Loucy (cell line): ENCODE measurements around the gene GDPD5.

ENCODE experiments used
- H2AFZ ChIP-seq: fragments of 200-600 bp; sonication (generic); 2 replicates; pipeline ENCODE4 v1.6.0; 2016; ENCODE audit warnings: antibody characterized with exemption, mild to moderate bottlenecking, low read length, moderate library complexity
- H3F3A ChIP-seq: fragments of 200-600 bp; 2 replicates; pipeline ENCODE4 v1.6.0; 2016; ENCODE audit warnings: antibody characterized with exemption, low read depth, mild to moderate bottlenecking
- H3K27me3 ChIP-seq: fragments of 200-600 bp; sonication (generic); 2 replicates; pipeline ENCODE4 v1.6.1; 2014; ENCODE audit warnings: low read length, mild to moderate bottlenecking; ENCODE audit not compliant: insufficient read depth, poor library complexity, severe bottlenecking
- H3K36me3 ChIP-seq: fragments of 200-600 bp; sonication (generic); 2 replicates; pipeline ENCODE4 v1.6.1; 2016; ENCODE audit warnings: low read length; ENCODE audit not compliant: insufficient read depth
- H3K4me1 ChIP-seq: fragments of 200-600 bp; sonication (generic); 2 replicates; pipeline ENCODE4 v1.5.1; 2014; ENCODE audit warnings: low read length, mild to moderate bottlenecking; ENCODE audit not compliant: insufficient read depth, poor library complexity, severe bottlenecking
- H3K4me2 ChIP-seq: fragments of 200-600 bp; sonication (generic); 2 replicates; pipeline ENCODE4 v1.6.0; 2014; ENCODE audit warnings: antibody characterized with exemption, low read length, low read depth, mild to moderate bottlenecking; ENCODE audit not compliant: poor library complexity, severe bottlenecking
- H3K4me3 ChIP-seq: fragments of 200-600 bp; sonication (generic); 2 replicates; pipeline ENCODE4 v1.5.1; 2014; ENCODE audit warnings: low read length, mild to moderate bottlenecking, mixed read lengths; ENCODE audit not compliant: poor library complexity, severe bottlenecking
- H3K79me2 ChIP-seq: fragments of 200-600 bp; sonication (generic); 2 replicates; pipeline ENCODE4 v1.6.1; 2014; ENCODE audit warnings: low read length; ENCODE audit not compliant: insufficient read depth
- H3K9ac ChIP-seq: fragments of 200-600 bp; sonication (generic); 2 replicates; pipeline ENCODE4 v1.6.0; 2014; ENCODE audit warnings: mild to moderate bottlenecking, low read depth, low read length, moderate library complexity; ENCODE audit not compliant: poor library complexity, severe bottlenecking
- H3K9me2 ChIP-seq: fragments of 200-600 bp; sonication (generic); replicated peaks from 2 replicates; pipeline ENCODE4 v1.6.1; 2016; ENCODE audit warnings: low read depth, low read length, mixed read lengths
- H3K9me3 ChIP-seq: fragments of 200-600 bp; sonication (generic); 2 replicates; pipeline ENCODE4 v1.6.1; 2014; ENCODE audit warnings: mild to moderate bottlenecking, antibody characterized with exemption, low read length, low read depth; ENCODE audit not compliant: insufficient read depth
- H4K20me1 ChIP-seq: fragments of 200-600 bp; sonication (generic); 2 replicates; pipeline ENCODE4 v1.6.0; 2014; ENCODE audit warnings: antibody characterized with exemption, low read length, mild to moderate bottlenecking; ENCODE audit not compliant: insufficient read depth, poor library complexity, severe bottlenecking
- EZH2phosphoT487 ChIP-seq: fragments of 200-600 bp; IDR thresholded peaks from 2 replicates; pipeline ENCODE4 v1.6.1; 2018; ENCODE audit warnings: antibody characterized with exemption, mild to moderate bottlenecking, moderate library complexity, borderline replicate concordance
- TF ChIP-seq, protein P1 (sequence below): fragments of 200-600 bp; sonication (generic); conservative IDR thresholded peaks from 2 replicates; pipeline ENCODE4 v1.5.1; 2014; ENCODE audit warnings: mild to moderate bottlenecking, antibody characterized with exemption, low read length

Gene GDPD5

DNA sequence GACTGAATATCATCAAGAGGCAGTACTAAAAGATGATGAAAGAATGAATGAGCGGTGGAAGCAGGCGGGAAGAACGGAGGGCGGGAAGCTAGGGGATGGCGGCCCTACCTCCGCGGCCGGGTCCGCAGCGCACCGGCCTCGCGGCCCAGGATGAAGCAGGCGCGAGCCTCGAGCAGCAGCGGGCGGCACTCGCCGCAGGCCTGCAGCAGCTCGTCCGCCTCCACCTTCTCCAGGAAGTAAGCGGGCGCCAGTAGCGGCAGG, 96.2 kb downstream of the GDPD5 start:
- H3K9me2 ChIP-seq: no peaks in the 10 kb centered on the region
- no peak overlapping the region for H3K9ac ChIP-seq
- H3F3A ChIP-seq: no peaks in the 10 kb centered on the region
- no peaks in the 10 kb centered on the region for H3K4me1 ChIP-seq
- no peak overlapping the region for H2AFZ ChIP-seq
- no peaks in the 10 kb centered on the region for H4K20me1 ChIP-seq
- H3K9me3 ChIP-seq: no peaks in the 10 kb centered on the region
- no peaks in the 10 kb centered on the region for H3K27me3 ChIP-seq
- no peaks in the 10 kb centered on the region for H3K79me2 ChIP-seq
- TF ChIP-seq, protein P1, sequence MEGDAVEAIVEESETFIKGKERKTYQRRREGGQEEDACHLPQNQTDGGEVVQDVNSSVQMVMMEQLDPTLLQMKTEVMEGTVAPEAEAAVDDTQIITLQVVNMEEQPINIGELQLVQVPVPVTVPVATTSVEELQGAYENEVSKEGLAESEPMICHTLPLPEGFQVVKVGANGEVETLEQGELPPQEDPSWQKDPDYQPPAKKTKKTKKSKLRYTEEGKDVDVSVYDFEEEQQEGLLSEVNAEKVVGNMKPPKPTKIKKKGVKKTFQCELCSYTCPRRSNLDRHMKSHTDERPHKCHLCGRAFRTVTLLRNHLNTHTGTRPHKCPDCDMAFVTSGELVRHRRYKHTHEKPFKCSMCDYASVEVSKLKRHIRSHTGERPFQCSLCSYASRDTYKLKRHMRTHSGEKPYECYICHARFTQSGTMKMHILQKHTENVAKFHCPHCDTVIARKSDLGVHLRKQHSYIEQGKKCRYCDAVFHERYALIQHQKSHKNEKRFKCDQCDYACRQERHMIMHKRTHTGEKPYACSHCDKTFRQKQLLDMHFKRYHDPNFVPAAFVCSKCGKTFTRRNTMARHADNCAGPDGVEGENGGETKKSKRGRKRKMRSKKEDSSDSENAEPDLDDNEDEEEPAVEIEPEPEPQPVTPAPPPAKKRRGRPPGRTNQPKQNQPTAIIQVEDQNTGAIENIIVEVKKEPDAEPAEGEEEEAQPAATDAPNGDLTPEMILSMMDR: no peak
- no peak for TF ChIP-seq EZH2phosphoT487
- H3K4me3 ChIP-seq: no peak overlapping the region
- no peaks in the 10 kb centered on the region for H3K36me3 ChIP-seq
- no peak overlapping the region for H3K4me2 ChIP-seq

DNA sequence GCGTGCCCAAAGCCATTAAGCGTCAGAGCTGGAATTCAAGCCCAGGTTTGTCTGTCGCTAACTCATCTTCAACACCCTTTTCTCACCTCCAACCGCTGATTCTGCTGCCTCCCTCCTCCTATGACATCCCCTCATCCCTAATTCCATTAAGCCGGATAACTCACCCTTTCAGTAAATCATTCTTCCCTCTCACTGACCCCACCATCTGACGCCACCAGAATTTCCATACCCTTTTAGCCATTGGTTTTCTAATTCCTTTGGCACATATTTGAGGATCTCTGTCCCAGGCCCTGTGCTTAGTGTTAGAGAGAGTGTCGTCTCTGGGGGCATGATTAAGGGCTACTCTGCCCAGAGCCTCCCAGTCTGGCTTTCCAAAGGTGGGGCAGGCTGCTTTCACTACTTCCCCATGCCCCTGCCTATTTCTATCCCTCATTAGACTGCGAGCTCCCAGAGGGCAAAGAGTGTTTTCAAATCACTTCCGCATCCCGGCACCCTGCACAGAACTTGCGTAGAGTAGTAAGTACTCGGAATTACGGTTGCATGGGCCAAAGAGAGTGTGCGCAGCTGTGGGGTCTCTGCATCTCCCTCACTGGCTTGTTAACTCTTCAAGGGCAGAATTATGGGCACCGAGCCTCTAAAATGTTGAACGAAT, 96.6 kb downstream of the GDPD5 start:
- Histone ChIP-seq H3K36me3 (no peaks in the 10 kb centered on the region), H3K4me3 (no peak overlapping the region), H3K9me2 (no peaks in the 10 kb centered on the region), H4K20me1 (no peaks in the 10 kb centered on the region), H3K9ac (no peak overlapping the region), H3K4me2 (no peak overlapping the region), H2AFZ (no peak overlapping the region), H3F3A (no peaks in the 10 kb centered on the region), H3K9me3 (no peaks in the 10 kb centered on the region), H3K79me2 (no peaks in the 10 kb centered on the region), H3K4me1 (no peaks in the 10 kb centered on the region), H3K27me3 (no peaks in the 10 kb centered on the region)
- no peak for TF ChIP-seq EZH2phosphoT487
- TF ChIP-seq, protein P1: no peak

DNA sequence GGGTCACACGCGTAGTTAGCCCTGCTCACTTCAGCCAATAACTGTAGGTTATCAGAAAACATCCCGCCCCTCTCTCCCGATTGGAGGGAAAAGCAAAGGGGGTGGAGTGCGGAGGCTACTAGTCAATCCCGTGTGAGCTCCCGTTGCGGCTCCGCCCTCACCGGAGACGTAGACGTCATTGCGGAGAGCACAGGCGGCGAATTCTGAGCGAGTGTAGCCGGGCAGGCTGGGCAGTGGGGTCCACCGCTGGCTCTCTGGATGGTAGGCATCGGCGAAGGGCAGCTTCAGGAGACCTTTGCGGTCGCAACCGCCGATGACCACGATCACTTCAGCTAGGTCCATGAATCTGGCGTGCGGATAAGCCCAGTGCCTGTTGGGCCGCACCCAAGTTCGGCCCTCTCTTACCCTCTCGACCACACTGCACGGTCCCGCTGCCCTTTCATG, 97.4 kb downstream of the GDPD5 start:
- no peak overlapping the region for H3K9ac ChIP-seq
- H3K4me2 ChIP-seq: no peak overlapping the region
- H3K4me1 ChIP-seq: no peaks in the 10 kb centered on the region

More for the DNA sequence above, 97.4 kb downstream of the GDPD5 start:
- H3F3A ChIP-seq: no peaks in the 10 kb centered on the region
- no peaks in the 10 kb centered on the region for H3K9me3 ChIP-seq
- H3K4me3 ChIP-seq: no peak overlapping the region
- H4K20me1 ChIP-seq: no peaks in the 10 kb centered on the region
- TF ChIP-seq, protein P1: no peak
- no peak for TF ChIP-seq EZH2phosphoT487
- H2AFZ ChIP-seq: no peak overlapping the region
- no peaks in the 10 kb centered on the region for H3K36me3 ChIP-seq
- H3K27me3 ChIP-seq: no peaks in the 10 kb centered on the region
- H3K79me2 ChIP-seq: no peaks in the 10 kb centered on the region
- no peaks in the 10 kb centered on the region for H3K9me2 ChIP-seq
